ENCODE data around the gene BBX.

DNA sequence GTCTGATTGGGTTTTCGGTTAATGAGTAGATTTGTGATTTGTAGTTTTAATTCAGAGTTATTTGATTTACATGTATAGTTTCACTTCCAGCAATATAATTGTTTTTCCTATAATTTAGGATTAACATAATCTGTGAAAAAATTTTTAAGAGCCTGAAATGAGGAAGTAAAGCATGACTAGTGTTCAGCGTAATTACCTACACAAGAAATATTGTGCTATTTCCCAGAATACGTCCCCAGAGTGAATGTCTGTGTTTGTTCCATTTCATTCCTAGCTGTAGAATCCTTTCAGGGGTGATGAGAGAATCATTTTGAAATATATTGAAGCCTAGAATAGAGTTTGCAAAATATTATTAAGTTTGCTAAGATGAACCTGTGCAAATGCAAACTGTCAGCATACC, 247.1 kb downstream of the BBX start:
- TF ChIP-seq, protein P1, sequence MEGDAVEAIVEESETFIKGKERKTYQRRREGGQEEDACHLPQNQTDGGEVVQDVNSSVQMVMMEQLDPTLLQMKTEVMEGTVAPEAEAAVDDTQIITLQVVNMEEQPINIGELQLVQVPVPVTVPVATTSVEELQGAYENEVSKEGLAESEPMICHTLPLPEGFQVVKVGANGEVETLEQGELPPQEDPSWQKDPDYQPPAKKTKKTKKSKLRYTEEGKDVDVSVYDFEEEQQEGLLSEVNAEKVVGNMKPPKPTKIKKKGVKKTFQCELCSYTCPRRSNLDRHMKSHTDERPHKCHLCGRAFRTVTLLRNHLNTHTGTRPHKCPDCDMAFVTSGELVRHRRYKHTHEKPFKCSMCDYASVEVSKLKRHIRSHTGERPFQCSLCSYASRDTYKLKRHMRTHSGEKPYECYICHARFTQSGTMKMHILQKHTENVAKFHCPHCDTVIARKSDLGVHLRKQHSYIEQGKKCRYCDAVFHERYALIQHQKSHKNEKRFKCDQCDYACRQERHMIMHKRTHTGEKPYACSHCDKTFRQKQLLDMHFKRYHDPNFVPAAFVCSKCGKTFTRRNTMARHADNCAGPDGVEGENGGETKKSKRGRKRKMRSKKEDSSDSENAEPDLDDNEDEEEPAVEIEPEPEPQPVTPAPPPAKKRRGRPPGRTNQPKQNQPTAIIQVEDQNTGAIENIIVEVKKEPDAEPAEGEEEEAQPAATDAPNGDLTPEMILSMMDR (IDR thresholded peaks at IDR 0.05): no peak
- TF ChIP-seq POLR2A (IDR thresholded peaks at IDR 0.05): no peak

All from lower leg skin (tissue), 3 donors.